OCI-LY3 (cell line): Measurements from ENCODE around the gene NELL1.

Experiments
- H2AFZ ChIP-seq: fragments of 200-600, 300-600 bp; shearing (Covaris generic); 2 replicates; pipeline ENCODE4 v1.6.0; 2014; ENCODE audit warnings: antibody characterized with exemption, low read depth, low read length
- H3K27ac ChIP-seq: fragments of 200-600, 300-600 bp; sonication (generic); 2 replicates; pipeline ENCODE4 v1.5.1; 2014; ENCODE audit warnings: mild to moderate bottlenecking, low read length, moderate library complexity, mixed read lengths
- H3K27me3 ChIP-seq: fragments of 200-600, 300-600 bp; sonication (generic); 2 replicates; pipeline ENCODE4 v1.6.1; 2014; ENCODE audit warnings: low read depth, low read length, mixed read lengths
- H3K36me3 ChIP-seq: fragments of 200-600, 300-600 bp; sonication (generic); replicated peaks from 2 replicates; pipeline ENCODE3; 2014; ENCODE audit warnings: low read depth, low read length, mixed read lengths
- H3K4me1 ChIP-seq: fragments of 300-600, 200-600 bp; sonication (generic); 2 replicates; pipeline ENCODE4 v1.6.1; 2014; ENCODE audit warnings: low read length, mixed read lengths
- H3K4me2 ChIP-seq: fragments of 200-600, 300-600 bp; sonication (generic); 2 replicates; pipeline ENCODE4 v1.6.1; 2014; ENCODE audit warnings: low read length, mixed read lengths
- H3K4me3 ChIP-seq: fragments of 300-600, 200-600 bp; sonication (generic); 2 replicates; pipeline ENCODE4 v1.5.1; 2014; ENCODE audit warnings: antibody characterized with exemption, mild to moderate bottlenecking, low read length, moderate library complexity
- H3K79me2 ChIP-seq: fragments of 300-600, 200-600 bp; shearing (Covaris generic); 2 replicates; pipeline ENCODE4 v1.6.1; 2014; ENCODE audit warnings: mild to moderate bottlenecking, low read length, mixed read lengths
- H3K9ac ChIP-seq: fragments of 300-600, 200-600 bp; shearing (Covaris generic); 2 replicates; pipeline ENCODE4 v1.6.0; 2014; ENCODE audit warnings: mild to moderate bottlenecking, low read length, moderate library complexity
- H3K9me3 ChIP-seq: fragments of 200-600, 300-600 bp; shearing (Covaris generic); 2 replicates; pipeline ENCODE4 v1.6.1; 2014; ENCODE audit warnings: low read length, mixed read lengths; ENCODE audit not compliant: insufficient read depth
- H4K20me1 ChIP-seq: fragments of 200-600, 300-600 bp; sonication (generic); 2 replicates; pipeline ENCODE4 v1.6.1; 2016; ENCODE audit warnings: low read length, mixed read lengths; ENCODE audit not compliant: insufficient read depth
- CTCF ChIP-seq: fragments of 200-600, 300-600 bp; sonication (generic); IDR thresholded peaks from 2 replicates; pipeline ENCODE4 v1.5.1; 2014; ENCODE audit warnings: antibody characterized with exemption, low read length, low read depth
- EZH2phosphoT487 ChIP-seq: fragments of 200-600 bp; shearing (Covaris generic); IDR thresholded peaks from 2 replicates; pipeline ENCODE4 v1.6.1; 2018; ENCODE audit warnings: antibody characterized with exemption, mixed run types, low read depth

Gene NELL1

DNA sequence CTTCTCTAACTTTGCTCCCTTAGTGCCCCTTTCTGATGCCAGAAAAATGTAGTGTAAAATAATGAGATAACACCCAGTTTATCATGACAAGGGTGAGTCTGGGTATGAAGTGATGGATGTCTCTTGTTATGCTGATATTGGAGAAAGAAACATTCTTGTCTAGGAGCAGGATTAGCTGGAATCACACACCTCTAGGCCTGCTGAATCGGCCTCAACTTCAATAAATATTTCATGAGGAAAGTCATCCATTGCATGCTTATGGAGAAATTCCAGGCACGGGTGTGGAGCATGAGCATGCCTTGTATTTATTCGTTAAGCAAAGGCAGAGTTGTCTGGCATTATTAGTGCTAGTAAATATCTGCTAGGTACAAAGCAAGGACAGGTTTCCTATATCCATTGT lies 113.4 kb downstream of the NELL1 start:
- H3K27me3 ChIP-seq: no peaks in the 10 kb centered on the region
- H3K27ac ChIP-seq: no peak overlapping the region
- H2AFZ ChIP-seq: no peak overlapping the region
- no peaks in the 10 kb centered on the region for H3K9me3 ChIP-seq
- TF ChIP-seq EZH2phosphoT487: no peak
- TF ChIP-seq CTCF: no peak
- no peaks in the 10 kb centered on the region for H3K36me3 ChIP-seq
- no peaks in the 10 kb centered on the region for H3K4me1 ChIP-seq
- no peak overlapping the region for H3K4me3 ChIP-seq
- no peak overlapping the region for H3K9ac ChIP-seq
- no peaks in the 10 kb centered on the region for H3K79me2 ChIP-seq
- no peak overlapping the region for H3K4me2 ChIP-seq
- no peaks in the 10 kb centered on the region for H4K20me1 ChIP-seq

GRCh38 chr11:20783220-20783619 lies 113.8 kb downstream of the NELL1 start:
- no peak overlapping the region for H3K4me2 ChIP-seq
- no peak overlapping the region for H2AFZ ChIP-seq
- H3K4me1 ChIP-seq: no peaks in the 10 kb centered on the region
- no peak for TF ChIP-seq CTCF
- no peak for TF ChIP-seq EZH2phosphoT487
- H3K27ac ChIP-seq: no peak overlapping the region
- H3K36me3 ChIP-seq: no peaks in the 10 kb centered on the region
- no peaks in the 10 kb centered on the region for H3K9me3 ChIP-seq
- H4K20me1 ChIP-seq: no peaks in the 10 kb centered on the region
- no peaks in the 10 kb centered on the region for H3K27me3 ChIP-seq
- H3K79me2 ChIP-seq: no peaks in the 10 kb centered on the region
- H3K4me3 ChIP-seq: no peak overlapping the region
- H3K9ac ChIP-seq: no peak overlapping the region

DNA sequence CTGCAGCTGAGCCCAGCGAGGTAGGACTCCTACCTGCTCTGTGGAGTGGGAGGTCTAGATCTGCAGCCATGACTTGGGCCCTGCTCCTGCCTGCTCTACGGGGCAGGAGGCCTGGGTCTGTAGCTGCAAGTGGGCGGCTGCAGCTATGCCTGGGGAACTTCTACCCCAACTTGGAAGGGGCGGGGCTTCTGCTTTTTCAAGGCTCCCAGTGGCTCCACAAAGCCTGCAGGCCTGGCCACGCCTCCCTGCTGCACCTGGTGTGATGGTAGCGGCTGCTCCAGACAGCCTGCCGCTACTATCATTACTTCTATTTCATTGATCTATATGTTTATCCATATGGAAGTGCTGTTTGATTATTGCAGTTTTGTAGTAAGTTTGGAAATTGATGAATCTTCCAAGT lies 121.2 kb downstream of the NELL1 start:
- Histone ChIP-seq H3K27ac (no peak overlapping the region), H3K79me2 (no peaks in the 10 kb centered on the region), H3K27me3 (no peaks in the 10 kb centered on the region), H3K9me3 (no peaks in the 10 kb centered on the region), H3K4me2 (no peak overlapping the region), H4K20me1 (no peaks in the 10 kb centered on the region), H3K4me1 (no peaks in the 10 kb centered on the region), H2AFZ (no peak overlapping the region), H3K9ac (no peak overlapping the region), H3K36me3 (no peaks in the 10 kb centered on the region), H3K4me3 (no peak overlapping the region)
- no peak for TF ChIP-seq CTCF
- no peak for TF ChIP-seq EZH2phosphoT487

DNA sequence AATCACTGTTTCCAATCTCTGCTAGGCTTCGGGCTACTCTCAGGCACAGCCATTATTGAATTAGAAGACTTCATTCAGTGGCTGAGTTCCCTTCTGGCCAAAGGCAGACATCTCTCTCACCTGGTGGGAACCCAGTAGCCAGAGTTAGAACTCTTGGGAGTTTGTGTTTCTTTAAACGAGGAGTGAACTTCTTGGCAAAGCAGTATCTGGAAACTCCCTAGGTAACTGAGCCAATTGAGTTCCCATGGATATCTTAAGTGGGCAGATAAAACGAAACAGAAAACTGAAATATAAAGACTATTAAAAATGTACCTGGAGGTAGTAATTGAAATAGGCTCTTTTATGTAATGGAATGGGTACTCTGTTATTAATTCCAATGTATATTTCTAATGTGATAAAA lies 125.6 kb downstream of the NELL1 start:
- Histone ChIP-seq H3K27me3 (no peaks in the 10 kb centered on the region), H3K4me3 (no peak overlapping the region)
- TF ChIP-seq CTCF (no peak), EZH2phosphoT487 (no peak)

More for the DNA sequence above, 125.6 kb downstream of the NELL1 start:
- Histone ChIP-seq H4K20me1 (no peaks in the 10 kb centered on the region), H3K4me2 (no peak overlapping the region), H3K79me2 (no peaks in the 10 kb centered on the region), H3K27ac (no peak overlapping the region), H3K9ac (no peak overlapping the region), H3K9me3 (no peaks in the 10 kb centered on the region), H3K36me3 (no peaks in the 10 kb centered on the region), H2AFZ (no peak overlapping the region), H3K4me1 (no peaks in the 10 kb centered on the region)
